Endothelial cell of umbilical vein (primary cell): ENCODE results near the gene SORCS1. TPM values are rescaled to one million over a fixed set of nuclear protein-coding genes. Genes with fewer than 3 reads are reported as not detected.

Experiments
- BruUV-seq: library from RNA; stranded (reverse); fragments of 400-500 nt; replicated peaks from 2 replicates; lab custom pipeline; 2021; lab: Mats Ljungman, UMichigan
- CTCF ChIA-PET: fragments of 300-600, 350-600 bp; sonication (Branson Sonifier 250); formaldehyde crosslinking; loops from one replicate; lab custom pipeline; 2021; ENCODE audit warnings: antibody characterized with exemption, inconsistent platforms; lab: Charles Lee
- POLR2A ChIA-PET: fragments of 300-600, 350-600 bp; sonication (Branson Sonifier 250); formaldehyde crosslinking; loops from one replicate; lab custom pipeline; 2021; ENCODE audit warnings: antibody characterized with exemption, inconsistent platforms; lab: Charles Lee
- DNase-seq: peaks from one replicate; pipeline ENCODE4 v3.0.0-alpha.2; 2011; ENCODE audit warnings: low read depth, low spot score
- FAIRE-seq: peaks from 2 replicates; lab custom pipeline; 2011; peaks lifted over from hg19 to GRCh38; lab: Jason Lieb, UNC
- H2AFZ ChIP-seq: 2 replicates; pipeline ENCODE4 v1.6.0; 2012; ENCODE audit warnings: low read depth, low read length, control low read depth, inconsistent platforms
- H3K27ac ChIP-seq: 2 replicates; pipeline ENCODE4 v1.5.1; 2011; ENCODE audit warnings: low read depth, mild to moderate bottlenecking, control low read depth, low read length, moderate library complexity; ENCODE audit not compliant: insufficient read depth
- H3K27me3 ChIP-seq, 2 experiments: 2 replicates each; pipeline versions ENCODE4 v1.6.0 to v1.6.1; 2011; ENCODE audit warnings: low read length in 2 of 2, mixed read lengths in 1 of 2; ENCODE audit not compliant: control insufficient read depth in 2 of 2, insufficient read depth in 2 of 2
- H3K36me3 ChIP-seq, 2 experiments: 2 replicates in 1 of 2; 3 replicates in 1 of 2; pipeline ENCODE4 v1.5.1; 2011; ENCODE audit warnings: low read length in 2 of 2, mild to moderate bottlenecking in 1 of 2, moderate library complexity in 1 of 2; ENCODE audit not compliant: control insufficient read depth in 2 of 2, insufficient read depth in 2 of 2; ENCODE audit errors: extremely low read depth in 1 of 2
- H3K4me1 ChIP-seq: 3 replicates; pipeline ENCODE4 v1.5.1; 2011; ENCODE audit warnings: mild to moderate bottlenecking, low read length; ENCODE audit not compliant: control insufficient read depth, insufficient read depth; ENCODE audit errors: extremely low read depth
- H3K4me2 ChIP-seq: 2 replicates; pipeline ENCODE4 v1.6.1; 2011; ENCODE audit warnings: low read length, control low read depth, mixed read lengths; ENCODE audit not compliant: insufficient read depth
- H3K4me3 ChIP-seq, 3 experiments: fragments of 200-600 bp in 1 of 3; sonication (generic), shearing (Covaris generic) in 1 of 3; replicated peaks in 1 of 3; 2 replicates each; pipeline ENCODE4 v1.5.1; 2011 to 2016; ENCODE audit warnings: control low read depth in 3 of 3, low read length in 3 of 3, mild to moderate bottlenecking in 2 of 3, inconsistent platforms in 1 of 3, low read depth in 1 of 3, moderate library complexity in 1 of 3; ENCODE audit not compliant: insufficient read depth in 1 of 3
- H3K79me2 ChIP-seq: 2 replicates; pipeline ENCODE4 v1.6.0; 2012; ENCODE audit warnings: low read length, inconsistent platforms; ENCODE audit not compliant: control insufficient read depth, insufficient read depth
- H3K9ac ChIP-seq: replicated peaks from 2 replicates; pipeline ENCODE3; 2011; ENCODE audit warnings: low read length, control low read depth; ENCODE audit not compliant: insufficient read depth; ENCODE audit errors: extremely low read depth
- H3K9me1 ChIP-seq: replicated peaks from 3 replicates; pipeline ENCODE4 v1.6.0; 2011; ENCODE audit warnings: mild to moderate bottlenecking, low read length; ENCODE audit not compliant: control insufficient read depth, insufficient read depth; ENCODE audit errors: extremely low read depth
- H3K9me3 ChIP-seq: replicated peaks from 2 replicates; pipeline ENCODE4 v1.5.1; 2012; ENCODE audit warnings: low read length, inconsistent platforms; ENCODE audit not compliant: control insufficient read depth, insufficient read depth
- H4K20me1 ChIP-seq: replicated peaks from 2 replicates; pipeline ENCODE3; 2011; ENCODE audit warnings: mild to moderate bottlenecking, low read length; ENCODE audit not compliant: control insufficient read depth, insufficient read depth; ENCODE audit errors: extremely low read depth
- EZH2 ChIP-seq: IDR thresholded peaks from 2 replicates; pipeline ENCODE4 v1.6.1; 2012; ENCODE audit warnings: borderline replicate concordance, low read depth, mild to moderate bottlenecking, moderate library complexity, low read length, inconsistent platforms; ENCODE audit not compliant: severe bottlenecking
- FOS ChIP-seq: IDR thresholded peaks from 2 replicates; pipeline ENCODE4 v1.6.1; 2011; ENCODE audit warnings: mild to moderate bottlenecking, low read length, moderate library complexity, borderline replicate concordance; ENCODE audit not compliant: insufficient read depth
- GATA2 ChIP-seq: IDR thresholded peaks from 2 replicates; pipeline ENCODE4 v1.7.0; 2011; ENCODE audit warnings: low read depth, mild to moderate bottlenecking, moderate library complexity, mixed read lengths, low read length; ENCODE audit not compliant: insufficient read length, insufficient read depth
- JUN ChIP-seq: IDR thresholded peaks from 2 replicates; pipeline ENCODE4 v1.6.1; 2011; ENCODE audit warnings: borderline replicate concordance, low read depth; ENCODE audit not compliant: insufficient read length, insufficient read depth
- MYC ChIP-seq: IDR thresholded peaks from one replicate; pipeline ENCODE4 v1.6.1; 2011; ENCODE audit warnings: mild to moderate bottlenecking, low read depth, low read length
- POLR2A ChIP-seq: IDR thresholded peaks from 2 replicates; pipeline ENCODE4 v1.6.1; 2012; ENCODE audit warnings: low read depth, mild to moderate bottlenecking, control low read depth, low read length
- POLR2AphosphoS5 ChIP-seq: IDR thresholded peaks from 2 replicates; pipeline ENCODE4 v1.6.1; 2012; ENCODE audit warnings: low read depth, mild to moderate bottlenecking, control low read depth, low read length, moderate library complexity; ENCODE audit not compliant: insufficient read depth
- dilution Hi-C: fragments of 300-500 bp; cut with MboI; formaldehyde crosslinking; loops from one replicate; pipeline ENCODE4 v1.15.0; 2019; ENCODE audit warnings: low sequenced_read_pairs; ENCODE audit not compliant: extremely low pct_ligation_motif_present
- intact Hi-C: fragments of 100-400 bp; cut with micrococcal nuclease; formaldehyde crosslinking; loops from one replicate; pipeline ENCODE4 v1.10.0; 2022
- polyA plus RNA-seq, 4 experiments: library from polyadenylated mRNA; depleted of rRNA in 3 of 4; stranded (reverse) in 3 of 4; unstranded in 1 of 4; fragments of >200 nt; gene quantifications; 2 replicates each; pipeline versions ENCODE4 v1.2.1 to v1.2.3, GENCODE V29; 2011 to 2012; ENCODE audit warnings: missing spikeins in 1 of 4
- total RNA-seq: library from RNA; stranded (reverse); gene quantifications from 2 replicates; pipeline ENCODE4 v1.2.3, GENCODE V29; 2021
- TF ChIP-seq, protein P1 (sequence below), 2 donors: IDR thresholded peaks; 1 replicate in 1 of 2; 2 replicates in 1 of 2; pipeline ENCODE4 v1.5.1; 2011; ENCODE audit warnings: low read length in 2 of 2, mild to moderate bottlenecking in 2 of 2, moderate library complexity in 2 of 2, control low read depth in 1 of 2, inconsistent platforms in 1 of 2, low read depth in 1 of 2; ENCODE audit not compliant: insufficient read depth in 1 of 2; ENCODE audit errors: extremely low read depth in 1 of 2
- TF ChIP-seq, protein P2 (sequence below): IDR thresholded peaks from 2 replicates; pipeline ENCODE4 v1.6.1; 2011; ENCODE audit not compliant: insufficient read depth, insufficient read length

Gene SORCS1
- total and polyA plus RNA-seq, 2 donors (not counting 3 experiments of a cell fraction or from before 2014, with no cell fraction given) = not detected

DNA sequence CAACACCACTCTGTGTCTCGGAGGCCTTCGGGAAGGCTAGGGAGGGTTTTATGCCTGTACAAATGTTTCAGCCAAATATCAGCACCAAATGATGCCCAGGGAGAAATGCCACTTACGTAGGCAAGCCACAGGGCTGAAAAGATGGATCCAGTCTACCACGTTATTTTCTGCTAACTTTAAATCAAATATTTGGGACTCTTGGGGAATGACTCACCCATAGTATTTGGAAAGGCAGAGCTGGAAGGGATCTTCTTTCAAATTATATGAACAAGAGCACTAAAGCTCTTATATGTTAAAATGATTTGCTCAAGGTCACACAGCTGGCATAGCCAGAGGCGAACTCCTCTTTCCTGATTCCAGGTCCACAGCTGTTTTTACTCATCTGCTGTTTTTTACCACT lies 591.4 kb downstream of the SORCS1 start:
- H3K4me3 ChIP-seq = no peak overlapping the region
- H3K9ac ChIP-seq = no peak overlapping the region
- H2AFZ ChIP-seq = no peak overlapping the region
- FAIRE-seq = no peak
- TF ChIP-seq FOS (no peak), EZH2 (no peak), MYC (no peak)
- intact Hi-C loops (no loop called here), dilution Hi-C loops (no loop called here)
- H3K27ac ChIP-seq = no peak overlapping the region
- DNase-seq = no peak
- ChIA-PET POLR2A (no interaction called here), CTCF (no interaction called here)
- peaks cover 2% of the 10 kb centered on the region for H3K9me3 ChIP-seq
- no peaks in the 10 kb centered on the region for H3K79me2 ChIP-seq
- no peaks in the 10 kb centered on the region for H3K9me1 ChIP-seq
- H3K36me3 ChIP-seq = no peaks in the 10 kb centered on the region
- no peak overlapping the region for H3K4me2 ChIP-seq
- no peaks in the 10 kb centered on the region for H3K27me3 ChIP-seq
- no peaks in the 10 kb centered on the region for H4K20me1 ChIP-seq
- BruUV-seq = no TSS peak
- H3K4me1 ChIP-seq = no peaks in the 10 kb centered on the region

DNA sequence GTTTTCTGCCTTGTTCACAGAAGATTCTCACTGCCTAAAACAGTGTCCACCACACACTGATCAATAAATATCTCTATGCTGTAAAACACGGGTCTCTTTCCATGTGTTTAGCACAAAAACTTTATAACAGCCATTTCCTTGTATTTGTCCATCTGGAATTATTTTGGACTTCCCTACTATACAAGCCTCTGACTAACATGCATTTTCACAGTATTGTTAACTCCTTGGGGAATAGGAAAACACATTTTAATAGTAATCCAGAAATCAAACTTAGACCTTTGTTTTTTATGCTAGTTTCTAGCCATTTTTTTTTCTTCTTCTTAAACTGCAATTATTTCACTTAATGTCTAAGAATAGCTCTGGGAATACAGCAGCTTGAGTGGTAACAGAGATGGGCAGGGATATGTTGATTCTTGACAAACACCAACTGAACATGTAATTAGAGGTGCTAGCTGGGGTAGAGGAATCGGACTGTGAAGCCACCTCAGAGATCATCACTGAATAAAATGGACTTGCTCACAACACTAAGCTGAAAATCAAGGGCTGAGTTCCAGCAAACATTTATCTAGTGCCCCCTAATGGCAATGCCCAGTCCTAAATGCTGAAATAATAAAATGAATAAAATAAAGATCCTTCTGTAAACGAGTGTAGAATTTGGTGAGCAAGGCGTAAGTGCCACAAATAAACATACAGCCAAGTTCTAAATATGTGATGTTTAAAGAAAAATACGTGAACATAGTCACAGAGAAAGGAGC lies 593.1 kb downstream of the SORCS1 start:
- Histone ChIP-seq H3K4me3 (no peak overlapping the region), H3K4me1 (no peaks in the 10 kb centered on the region), H3K36me3 (no peaks in the 10 kb centered on the region), H4K20me1 (no peaks in the 10 kb centered on the region), H3K27me3 (no peaks in the 10 kb centered on the region), H2AFZ (no peak overlapping the region), H3K27ac (no peak overlapping the region), H3K79me2 (no peaks in the 10 kb centered on the region), H3K9ac (no peak overlapping the region), H3K9me3 (peaks cover 5% of the 10 kb centered on the region), H3K9me1 (no peaks in the 10 kb centered on the region), H3K4me2 (no peak overlapping the region)
- no peak for FAIRE-seq
- no TSS peak for BruUV-seq
- intact Hi-C loops = no loop called here
- no peak for TF ChIP-seq POLR2AphosphoS5
- TF ChIP-seq, protein P1, sequence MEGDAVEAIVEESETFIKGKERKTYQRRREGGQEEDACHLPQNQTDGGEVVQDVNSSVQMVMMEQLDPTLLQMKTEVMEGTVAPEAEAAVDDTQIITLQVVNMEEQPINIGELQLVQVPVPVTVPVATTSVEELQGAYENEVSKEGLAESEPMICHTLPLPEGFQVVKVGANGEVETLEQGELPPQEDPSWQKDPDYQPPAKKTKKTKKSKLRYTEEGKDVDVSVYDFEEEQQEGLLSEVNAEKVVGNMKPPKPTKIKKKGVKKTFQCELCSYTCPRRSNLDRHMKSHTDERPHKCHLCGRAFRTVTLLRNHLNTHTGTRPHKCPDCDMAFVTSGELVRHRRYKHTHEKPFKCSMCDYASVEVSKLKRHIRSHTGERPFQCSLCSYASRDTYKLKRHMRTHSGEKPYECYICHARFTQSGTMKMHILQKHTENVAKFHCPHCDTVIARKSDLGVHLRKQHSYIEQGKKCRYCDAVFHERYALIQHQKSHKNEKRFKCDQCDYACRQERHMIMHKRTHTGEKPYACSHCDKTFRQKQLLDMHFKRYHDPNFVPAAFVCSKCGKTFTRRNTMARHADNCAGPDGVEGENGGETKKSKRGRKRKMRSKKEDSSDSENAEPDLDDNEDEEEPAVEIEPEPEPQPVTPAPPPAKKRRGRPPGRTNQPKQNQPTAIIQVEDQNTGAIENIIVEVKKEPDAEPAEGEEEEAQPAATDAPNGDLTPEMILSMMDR (IDR thresholded peaks at IDR 0.05; ENCODE audit: extremely low read depth in 1 of 2, insufficient read depth in 1 of 2, low read depth in 1 of 2, low read length in 2 of 2) = no peak
- TF ChIP-seq GATA2 = no peak
- no peak for TF ChIP-seq JUN
- no peak for TF ChIP-seq POLR2A
- TF ChIP-seq, protein P2, sequence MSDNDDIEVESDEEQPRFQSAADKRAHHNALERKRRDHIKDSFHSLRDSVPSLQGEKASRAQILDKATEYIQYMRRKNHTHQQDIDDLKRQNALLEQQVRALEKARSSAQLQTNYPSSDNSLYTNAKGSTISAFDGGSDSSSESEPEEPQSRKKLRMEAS = no peak
- no peak for TF ChIP-seq FOS
- TF ChIP-seq EZH2 = no peak
- no peak for TF ChIP-seq MYC
- dilution Hi-C loops = no loop called here
- POLR2A ChIA-PET = no interaction called here
- CTCF ChIA-PET = no interaction called here
- no peak for DNase-seq
